Smooth muscle cell (in vitro differentiated cells): Measurements from ENCODE around the gene SPA17. TPM values are rescaled to one million over a fixed set of nuclear protein-coding genes. Genes with fewer than 3 reads are reported as not detected.

ENCODE experiments used
- DNase-seq: peaks from one replicate; lab custom pipeline; 2025; ENCODE audit not compliant: unreplicated experiment; lab: John Stamatoyannopoulos, UW
- H2AFZ ChIP-seq: fragments of 200-600 bp; sonication (generic); 2 replicates; pipeline ENCODE4 v1.6.0; 2016; ENCODE audit warnings: antibody characterized with exemption, low read depth, mild to moderate bottlenecking
- H3F3A ChIP-seq: fragments of 200-600 bp; sonication (generic); 2 replicates; pipeline ENCODE4 v1.6.0; 2017; ENCODE audit warnings: antibody characterized with exemption, low read depth
- H3K27ac ChIP-seq: fragments of 200-600 bp; sonication (generic); 2 replicates; pipeline ENCODE4 v1.5.1; 2016; ENCODE audit warnings: low read depth, mild to moderate bottlenecking
- H3K27me3 ChIP-seq: fragments of 200-600 bp; sonication (generic); 2 replicates; pipeline ENCODE4 v1.6.1; 2016; ENCODE audit warnings: low read depth, mild to moderate bottlenecking
- H3K36me3 ChIP-seq: fragments of 200-600 bp; sonication (generic); 2 replicates; pipeline ENCODE4 v1.5.1; 2016; ENCODE audit warnings: low read depth
- H3K4me1 ChIP-seq: fragments of 200-600 bp; sonication (generic); 2 replicates; pipeline ENCODE4 v1.5.1; 2016; ENCODE audit warnings: low read depth
- H3K4me2 ChIP-seq: fragments of 200-600 bp; sonication (generic); 2 replicates; pipeline ENCODE4 v1.6.0; 2016; ENCODE audit warnings: mild to moderate bottlenecking
- H3K4me3 ChIP-seq: fragments of 200-600 bp; sonication (generic); 2 replicates; pipeline ENCODE4 v1.5.1; 2016; ENCODE audit warnings: mild to moderate bottlenecking
- H3K79me2 ChIP-seq: fragments of 200-600 bp; sonication (generic); 2 replicates; pipeline ENCODE4 v1.6.0; 2016; ENCODE audit warnings: low read depth, mild to moderate bottlenecking
- H3K9ac ChIP-seq: fragments of 200-600 bp; sonication (generic); 2 replicates; pipeline ENCODE4 v1.6.0; 2016; ENCODE audit warnings: low read depth
- H3K9me3 ChIP-seq: fragments of 200-600 bp; sonication (generic); replicated peaks from 2 replicates; pipeline ENCODE4 v1.5.1; 2016; ENCODE audit warnings: low read depth
- H4K20me1 ChIP-seq: fragments of 200-600 bp; sonication (generic); 2 replicates; pipeline ENCODE4 v1.6.0; 2016; ENCODE audit warnings: low read depth
- WGBS: methylation state at CpG from one replicate; pipeline ENCODE4 v1.1.7; 2016; ENCODE audit warnings: low lambda C conversion rate; 5-methylcytosine and 5-hydroxymethylcytosine counted together
- polyA plus RNA-seq: library from polyadenylated mRNA; unstranded; fragments of >200 nt; fragmentation: Nextera tagmentation; extraction: Ambion mirVana; gene quantifications from 2 replicates; pipeline ENCODE4 v1.2.1, GENCODE V29; 2016
- total RNA-seq: library from RNA; depleted of rRNA; stranded (reverse); fragments of >200 nt; gene quantifications from 2 replicates; pipeline ENCODE4 v1.2.3, GENCODE V29; 2014
- TF ChIP-seq, protein P1 (sequence below): fragments of 200-600 bp; sonication (generic); IDR thresholded peaks from 2 replicates; pipeline ENCODE4 v1.5.1; 2017; ENCODE audit warnings: borderline replicate concordance, mild to moderate bottlenecking, antibody characterized with exemption; ENCODE audit not compliant: insufficient read depth, poor library complexity, severe bottlenecking

The SPA17 gene
- total and polyA plus RNA-seq, 2 experiments from 2014 or later = 6.1 to 7.4 TPM

- H3K27me3 ChIP-seq = peaks cover 73% of the 10 kb centered on the region
- H2AFZ ChIP-seq = no peak overlapping the region
- H3F3A ChIP-seq = no peaks in the 10 kb centered on the region
- H3K27ac ChIP-seq = no peak overlapping the region
- H3K4me3 ChIP-seq = no peak overlapping the region
- no peak overlapping the region for H3K4me2 ChIP-seq
- 70% methylated on average over 6 of the region's 6 CpGs for WGBS
- peaks cover 23% of the 10 kb centered on the region for H3K4me1 ChIP-seq
- DNase-seq = no peak
- no peak overlapping the region for H3K9ac ChIP-seq
- no peaks in the 10 kb centered on the region for H4K20me1 ChIP-seq
- H3K9me3 ChIP-seq = no peaks in the 10 kb centered on the region
- H3K36me3 ChIP-seq = no peaks in the 10 kb centered on the region
- no peaks in the 10 kb centered on the region for H3K79me2 ChIP-seq
- TF ChIP-seq, protein P1, sequence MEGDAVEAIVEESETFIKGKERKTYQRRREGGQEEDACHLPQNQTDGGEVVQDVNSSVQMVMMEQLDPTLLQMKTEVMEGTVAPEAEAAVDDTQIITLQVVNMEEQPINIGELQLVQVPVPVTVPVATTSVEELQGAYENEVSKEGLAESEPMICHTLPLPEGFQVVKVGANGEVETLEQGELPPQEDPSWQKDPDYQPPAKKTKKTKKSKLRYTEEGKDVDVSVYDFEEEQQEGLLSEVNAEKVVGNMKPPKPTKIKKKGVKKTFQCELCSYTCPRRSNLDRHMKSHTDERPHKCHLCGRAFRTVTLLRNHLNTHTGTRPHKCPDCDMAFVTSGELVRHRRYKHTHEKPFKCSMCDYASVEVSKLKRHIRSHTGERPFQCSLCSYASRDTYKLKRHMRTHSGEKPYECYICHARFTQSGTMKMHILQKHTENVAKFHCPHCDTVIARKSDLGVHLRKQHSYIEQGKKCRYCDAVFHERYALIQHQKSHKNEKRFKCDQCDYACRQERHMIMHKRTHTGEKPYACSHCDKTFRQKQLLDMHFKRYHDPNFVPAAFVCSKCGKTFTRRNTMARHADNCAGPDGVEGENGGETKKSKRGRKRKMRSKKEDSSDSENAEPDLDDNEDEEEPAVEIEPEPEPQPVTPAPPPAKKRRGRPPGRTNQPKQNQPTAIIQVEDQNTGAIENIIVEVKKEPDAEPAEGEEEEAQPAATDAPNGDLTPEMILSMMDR = no peak
These were observed 48.5 kb downstream of the SPA17 start for GRCh38 chr11:124722176-124722575.

GRCh38 chr11:124724979-124725718 is 51.4 kb downstream of the SPA17 start:
- Histone ChIP-seq H3K27me3 (peaks cover 47% of the 10 kb centered on the region), H3K27ac (no peak overlapping the region), H3K36me3 (no peaks in the 10 kb centered on the region), H3F3A (no peaks in the 10 kb centered on the region), H3K4me2 (no peak overlapping the region), H3K9ac (no peak overlapping the region), H3K9me3 (no peaks in the 10 kb centered on the region), H3K79me2 (no peaks in the 10 kb centered on the region), H2AFZ (no peak overlapping the region), H3K4me3 (no peak overlapping the region), H4K20me1 (no peaks in the 10 kb centered on the region), H3K4me1 (peaks cover 8% of the 10 kb centered on the region)
- TF ChIP-seq, protein P1 = no peak
- whole genome bisulfite sequencing = 56% methylated on average over 13 of the region's 14 CpGs
- DNase-seq = no peak

DNA sequence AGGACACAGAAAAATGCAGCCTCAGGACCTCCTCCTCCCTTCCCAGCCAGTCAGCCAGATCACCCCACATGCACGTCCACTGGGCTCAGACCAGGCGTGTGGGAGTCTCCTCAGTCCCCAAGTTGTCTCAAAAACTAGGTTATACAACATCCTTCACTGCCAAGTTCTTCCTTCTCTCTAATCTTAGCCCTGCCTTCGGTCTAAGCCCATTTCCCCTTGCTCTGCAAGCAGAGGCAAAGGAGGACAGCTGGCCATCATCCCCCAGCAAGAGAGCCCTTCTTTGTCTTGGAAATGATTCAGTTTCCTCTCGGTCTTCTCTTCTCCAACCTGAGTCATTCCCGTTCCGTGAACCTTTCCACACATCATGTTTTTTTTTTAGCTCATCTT is 52.0 kb downstream of the SPA17 start:
- H4K20me1 ChIP-seq = no peaks in the 10 kb centered on the region
- no peak overlapping the region for H3K4me2 ChIP-seq
- H3K36me3 ChIP-seq = no peaks in the 10 kb centered on the region
- no peak overlapping the region for H3K27ac ChIP-seq
- H3K27me3 ChIP-seq = peaks cover 42% of the 10 kb centered on the region
- no peak overlapping the region for H3K4me3 ChIP-seq
- no peaks in the 10 kb centered on the region for H3F3A ChIP-seq
- no peaks in the 10 kb centered on the region for H3K79me2 ChIP-seq
- no peak overlapping the region for H2AFZ ChIP-seq
- peaks cover 8% of the 10 kb centered on the region for H3K4me1 ChIP-seq
- H3K9me3 ChIP-seq = no peaks in the 10 kb centered on the region
- TF ChIP-seq, protein P1 = no peak
- no peak overlapping the region for H3K9ac ChIP-seq
- 25% methylated on average over 6 of the region's 6 CpGs for WGBS
- DNase-seq = no peak

- H3K27me3 ChIP-seq = peaks cover 24% of the 10 kb centered on the region
- TF ChIP-seq, protein P1 = no peak
- H3K27ac ChIP-seq = no peak overlapping the region
- H2AFZ ChIP-seq = no peak overlapping the region
- WGBS = 64% methylated on average over 4 of the region's 4 CpGs
- no peaks in the 10 kb centered on the region for H3K79me2 ChIP-seq
- no peak for DNase-seq
- H4K20me1 ChIP-seq = no peaks in the 10 kb centered on the region
- no peak overlapping the region for H3K9ac ChIP-seq
- H3K36me3 ChIP-seq = no peaks in the 10 kb centered on the region
- H3K4me3 ChIP-seq = no peak overlapping the region
- no peaks in the 10 kb centered on the region for H3K9me3 ChIP-seq
- H3F3A ChIP-seq = no peaks in the 10 kb centered on the region
- peaks cover 8% of the 10 kb centered on the region for H3K4me1 ChIP-seq
- H3K4me2 ChIP-seq = no peak overlapping the region
These were observed 53.8 kb downstream of the SPA17 start for GRCh38 chr11:124727474-124727873.
